ENCODE data around the gene UMPS.

- no peak for TF ChIP-seq EZH2 (IDR thresholded peaks at IDR 0.05; ENCODE audit: borderline replicate concordance, insufficient read depth, low read depth, low read length, poor library complexity, severe bottlenecking)
- TF ChIP-seq CTCF (IDR thresholded peaks at IDR 0.05): no peak
Measured at GRCh38 chr3:124695369-124695768, 34.9 kb upstream of the UMPS start.
